ENCODE data around the gene TSPAN18.

TSPAN18 gene

DNA sequence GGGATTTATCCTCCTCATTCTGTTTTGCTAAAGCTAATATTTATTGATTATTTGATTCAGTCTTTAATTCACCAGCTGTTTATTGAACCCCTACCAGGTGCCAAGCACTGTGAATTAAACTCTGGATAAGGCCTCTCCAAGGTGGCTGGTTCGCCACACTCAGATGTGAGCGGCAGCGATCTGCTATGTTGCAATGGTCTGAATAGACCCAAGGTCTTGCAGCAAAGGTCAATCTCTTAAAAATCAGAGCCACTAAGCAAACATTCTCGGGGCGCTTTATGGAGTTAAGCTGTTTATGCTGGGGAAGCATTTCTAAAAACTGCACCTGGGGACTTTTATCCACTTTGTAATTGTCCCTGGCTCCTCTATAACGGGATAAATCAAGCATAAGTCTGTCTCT, 10.5 kb upstream of the TSPAN18 start:
- TF ChIP-seq, protein P1, sequence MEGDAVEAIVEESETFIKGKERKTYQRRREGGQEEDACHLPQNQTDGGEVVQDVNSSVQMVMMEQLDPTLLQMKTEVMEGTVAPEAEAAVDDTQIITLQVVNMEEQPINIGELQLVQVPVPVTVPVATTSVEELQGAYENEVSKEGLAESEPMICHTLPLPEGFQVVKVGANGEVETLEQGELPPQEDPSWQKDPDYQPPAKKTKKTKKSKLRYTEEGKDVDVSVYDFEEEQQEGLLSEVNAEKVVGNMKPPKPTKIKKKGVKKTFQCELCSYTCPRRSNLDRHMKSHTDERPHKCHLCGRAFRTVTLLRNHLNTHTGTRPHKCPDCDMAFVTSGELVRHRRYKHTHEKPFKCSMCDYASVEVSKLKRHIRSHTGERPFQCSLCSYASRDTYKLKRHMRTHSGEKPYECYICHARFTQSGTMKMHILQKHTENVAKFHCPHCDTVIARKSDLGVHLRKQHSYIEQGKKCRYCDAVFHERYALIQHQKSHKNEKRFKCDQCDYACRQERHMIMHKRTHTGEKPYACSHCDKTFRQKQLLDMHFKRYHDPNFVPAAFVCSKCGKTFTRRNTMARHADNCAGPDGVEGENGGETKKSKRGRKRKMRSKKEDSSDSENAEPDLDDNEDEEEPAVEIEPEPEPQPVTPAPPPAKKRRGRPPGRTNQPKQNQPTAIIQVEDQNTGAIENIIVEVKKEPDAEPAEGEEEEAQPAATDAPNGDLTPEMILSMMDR (IDR thresholded peaks at IDR 0.05; ENCODE audit: low read depth, low read length, missing control alignments) = no peak
- H3K4me3 ChIP-seq (ENCODE audit: low read depth, low read length) = no peak overlapping the region
- in situ Hi-C loops (cut with HindIII; ENCODE audit: low sequenced_read_pairs) = no loop called here
- no peak for DNase-seq (ENCODE audit: low read depth)

DNA sequence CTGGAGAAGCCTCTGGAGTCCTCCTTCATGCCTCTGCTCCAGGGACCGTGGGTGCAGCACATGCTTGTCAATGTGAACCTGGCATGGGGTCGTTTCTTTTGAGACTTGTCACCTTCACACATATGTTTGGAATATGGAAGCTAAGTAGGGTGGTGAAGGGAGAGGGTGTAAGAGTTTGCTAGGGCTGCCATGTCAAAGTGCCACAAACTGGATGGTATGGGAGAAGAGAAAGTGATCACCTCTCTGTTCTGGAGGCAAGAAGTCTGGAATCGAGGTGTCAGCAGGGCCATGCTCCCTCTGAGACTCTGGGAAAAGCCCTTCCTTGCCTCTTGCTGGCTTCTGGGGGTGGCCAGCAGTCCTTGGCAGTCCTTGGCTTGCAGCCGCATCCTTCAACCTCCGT, 8.7 kb upstream of the TSPAN18 start:
- in situ Hi-C loops (cut with HindIII; ENCODE audit: low sequenced_read_pairs) = no loop called here
- TF ChIP-seq, protein P1 (IDR thresholded peaks at IDR 0.05; ENCODE audit: low read depth, low read length, missing control alignments) = no peak
- DNase-seq (ENCODE audit: low read depth) = no peak
- H3K4me3 ChIP-seq (ENCODE audit: low read depth, low read length) = no peak overlapping the region

DNA sequence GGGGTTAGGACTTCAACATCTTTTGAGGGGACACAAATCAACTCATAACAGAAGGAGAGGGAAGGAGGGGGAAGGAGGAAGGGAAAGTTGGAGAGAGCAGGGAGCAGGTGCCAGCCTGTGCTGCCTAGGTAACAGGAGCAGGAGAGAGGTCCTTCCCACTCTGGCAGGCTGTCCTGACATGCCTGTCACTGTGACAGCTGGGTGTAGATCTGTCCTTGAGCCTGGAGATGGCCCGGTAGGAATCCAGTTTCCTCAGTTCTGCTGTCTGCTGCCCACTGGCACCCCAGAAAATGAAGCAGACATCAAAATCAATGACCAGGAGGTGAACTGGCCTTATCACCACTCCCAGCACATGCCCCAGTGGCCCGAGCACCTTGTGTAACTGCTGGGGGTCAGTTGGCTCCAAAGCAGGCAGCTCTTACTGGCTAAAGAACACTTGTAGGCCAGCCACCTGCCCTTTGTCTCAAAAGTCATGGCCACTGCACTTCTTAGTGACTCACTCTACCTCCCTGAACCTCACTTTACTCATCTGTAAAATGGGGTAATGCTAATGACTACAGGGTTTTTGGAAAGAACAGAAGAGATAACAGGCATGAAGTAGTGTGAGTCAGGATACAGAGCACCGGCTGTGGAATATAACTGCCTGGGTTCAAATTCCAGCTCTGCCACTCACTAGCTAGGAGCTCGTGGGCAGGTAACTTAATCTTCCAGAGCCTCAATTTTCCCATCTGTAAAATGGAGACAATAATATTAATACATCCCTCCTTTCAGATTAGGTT, 8.0 kb upstream of the TSPAN18 start:
- in situ Hi-C loops (cut with HindIII; ENCODE audit: low sequenced_read_pairs) = no loop called here
- DNase-seq (ENCODE audit: low read depth) = no peak
- no peak overlapping the region for H3K4me3 ChIP-seq (ENCODE audit: low read depth, low read length)
- TF ChIP-seq, protein P1 (IDR thresholded peaks at IDR 0.05; ENCODE audit: low read depth, low read length, missing control alignments) = no peak

- H3K4me3 ChIP-seq (ENCODE audit: low read depth, low read length) = no peak overlapping the region
- in situ Hi-C loops (cut with HindIII; ENCODE audit: low sequenced_read_pairs) = loop anchor here (5.0 kb wide), 1 partner anchor 167 kb away; no protein-coding TSS in a partner anchor
- TF ChIP-seq, protein P1 (IDR thresholded peaks at IDR 0.05; ENCODE audit: low read depth, low read length, missing control alignments) = no peak
- no peak for DNase-seq (ENCODE audit: low read depth)
Measured at GRCh38 chr11:44725016-44725685, 1.6 kb upstream of the TSPAN18 start.

DNA sequence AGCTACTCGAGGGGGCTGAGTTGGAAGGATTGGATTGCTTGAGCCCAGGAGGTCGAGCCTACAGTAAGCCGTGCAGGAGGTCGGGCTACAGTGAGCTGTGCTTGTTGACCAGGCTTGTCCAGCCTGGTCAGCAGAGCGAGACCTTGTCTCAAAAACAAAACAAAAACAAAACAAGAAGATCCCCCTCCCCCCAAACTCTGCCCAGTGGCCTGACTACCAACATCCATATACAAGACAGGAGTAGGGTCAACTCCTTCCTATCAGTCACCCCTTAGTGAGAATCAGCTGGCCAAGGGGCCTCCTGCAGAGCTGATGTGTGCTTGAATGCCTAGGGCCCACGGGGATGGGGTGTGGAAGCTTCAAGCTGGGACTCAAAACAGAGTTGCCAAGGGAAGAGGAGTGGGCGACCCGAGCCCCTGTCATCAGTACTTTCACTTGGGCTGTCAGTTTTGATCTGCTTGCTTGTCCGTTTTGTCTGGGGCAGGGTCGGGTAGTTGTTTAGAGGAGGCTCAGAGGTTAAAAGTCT, 942 bp upstream of the TSPAN18 start:
- no peak for DNase-seq (ENCODE audit: low read depth)
- TF ChIP-seq, protein P1 (IDR thresholded peaks at IDR 0.05; ENCODE audit: low read depth, low read length, missing control alignments) = no peak
- in situ Hi-C loops (cut with HindIII; ENCODE audit: low sequenced_read_pairs) = loop anchor here (5.0 kb wide), 1 partner anchor 166 kb away; no protein-coding TSS in a partner anchor
- no peak overlapping the region for H3K4me3 ChIP-seq (ENCODE audit: low read depth, low read length)

DNA sequence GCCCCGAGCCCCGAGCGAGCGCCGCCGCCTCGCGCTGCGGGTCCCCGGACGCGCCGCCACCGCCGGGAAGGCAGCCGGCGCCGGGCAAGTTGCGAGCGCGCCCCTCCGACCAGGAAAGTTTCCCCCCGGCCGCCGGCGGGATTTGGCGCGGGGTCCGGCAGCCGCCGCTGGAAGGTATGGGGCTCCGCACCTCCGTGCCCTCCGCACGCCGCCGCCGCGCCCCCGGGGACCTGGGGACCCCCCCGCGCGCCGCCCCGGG, 281 bp downstream of the TSPAN18 start:
- TF ChIP-seq, protein P1 (IDR thresholded peaks at IDR 0.05; ENCODE audit: low read depth, low read length, missing control alignments) = no peak
- in situ Hi-C loops (cut with HindIII; ENCODE audit: low sequenced_read_pairs) = loop anchor here (5.0 kb wide), 1 partner anchor 165 kb away; no protein-coding TSS in a partner anchor
- DNase-seq (ENCODE audit: low read depth) = no peak
- peak overlapping the region; percentile 40 for H3K4me3 ChIP-seq (ENCODE audit: low read depth, low read length)
